GM19397 (cell line): Measurements from ENCODE around the gene NCKAP5.
"Not testable (repeated sequence)": the region's sequence is repeated elsewhere in the genome, so short reads cannot be mapped to it uniquely, and the experiment has no call there.

Experiments
- ATAC-seq: cut with Tn5 transposase; IDR thresholded peaks from one replicate; pipeline ENCODE4 v1.9.1; 2021; ENCODE audit warnings: mild to moderate bottlenecking, moderate library complexity; ENCODE audit not compliant: unreplicated experiment

The NCKAP5 gene

DNA sequence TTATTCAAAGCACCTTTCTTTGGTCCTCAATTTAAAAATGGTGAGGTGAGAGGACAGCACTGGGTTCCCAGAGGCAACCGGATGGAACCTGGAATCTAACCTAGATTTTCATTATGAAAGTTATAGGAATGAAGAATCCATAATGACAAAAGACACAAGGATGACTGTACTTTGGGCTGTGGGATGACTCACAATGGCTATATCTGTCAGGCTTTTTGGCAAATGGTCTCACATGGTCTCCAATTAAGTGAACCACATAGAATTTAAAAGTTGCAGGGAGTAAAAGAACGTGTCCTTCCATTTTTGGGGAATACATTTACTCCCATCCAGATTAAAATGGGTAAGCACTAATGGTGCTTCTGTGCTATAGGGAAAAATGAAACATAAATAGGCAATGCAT is 866.5 kb downstream of the NCKAP5 start:
- no peak for ATAC-seq

DNA sequence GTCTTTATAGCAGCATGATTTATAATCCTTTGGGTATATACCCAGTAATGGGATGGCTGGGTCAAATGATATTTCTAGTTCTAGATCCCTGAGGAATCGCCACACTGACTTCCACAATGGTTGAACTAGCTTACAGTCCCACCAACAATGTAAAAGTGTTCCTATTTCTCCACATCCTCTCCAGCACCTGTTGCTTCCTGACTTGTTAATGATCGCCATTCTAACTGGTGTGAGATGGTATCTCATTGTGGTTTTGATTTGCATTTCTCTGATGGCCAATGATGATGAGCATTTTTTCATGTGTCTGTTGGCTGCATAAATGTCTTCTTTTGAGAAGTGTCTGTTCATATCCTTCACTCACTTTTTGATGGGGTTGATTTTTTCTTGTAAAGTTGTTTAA is 868.5 kb downstream of the NCKAP5 start:
- ATAC-seq = not testable (repeated sequence)

DNA sequence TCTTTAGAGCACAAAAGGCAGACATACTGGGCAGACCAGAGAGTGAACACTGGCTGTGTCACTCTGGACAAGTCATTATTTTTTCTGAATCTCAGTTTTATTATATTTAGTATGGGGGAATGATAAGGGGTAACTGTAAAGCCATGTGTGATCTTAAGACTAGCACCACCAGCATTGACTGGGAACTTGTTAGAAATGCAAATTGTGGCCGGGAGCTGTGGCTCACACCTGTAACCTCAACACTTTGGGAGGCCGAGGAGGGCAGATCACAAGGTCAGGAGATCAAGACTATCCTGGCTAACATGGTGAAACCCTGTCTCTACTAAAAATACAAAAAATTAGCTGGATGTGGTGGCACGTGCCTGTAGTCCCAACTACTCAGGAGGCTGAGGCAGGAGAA is 869.9 kb downstream of the NCKAP5 start:
- not testable (repeated sequence) for ATAC-seq

DNA sequence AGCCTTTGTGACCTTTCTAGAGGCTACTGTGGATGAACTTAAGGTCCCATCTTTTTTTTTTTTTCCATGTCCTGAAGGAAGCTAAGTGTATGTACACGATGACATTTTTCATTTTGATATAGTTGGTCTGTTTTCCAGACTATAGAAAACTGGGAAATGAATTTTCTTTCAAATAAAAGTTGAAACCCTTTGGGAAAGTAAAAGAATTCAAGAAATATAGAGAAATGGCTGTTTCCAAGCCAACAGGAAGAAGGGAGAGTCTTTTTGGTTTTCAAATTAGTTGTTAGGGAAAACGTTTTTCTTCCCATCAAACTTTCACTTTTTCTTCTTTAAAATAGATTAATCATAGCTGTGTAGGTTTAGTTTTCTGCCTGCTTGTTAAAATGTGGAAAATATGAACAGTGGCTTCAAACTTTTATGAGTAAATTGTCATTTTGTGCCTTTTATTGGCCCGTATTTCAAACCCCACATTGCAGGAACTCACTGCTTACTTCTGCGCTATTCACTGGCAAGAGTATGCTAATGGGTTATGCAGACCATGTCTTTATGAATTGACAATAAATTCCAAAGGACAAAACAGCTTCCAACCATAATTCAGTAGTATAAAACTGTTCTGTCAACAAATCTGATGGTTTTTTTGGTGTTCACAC is 870.6 kb downstream of the NCKAP5 start:
- ATAC-seq = no peak

DNA sequence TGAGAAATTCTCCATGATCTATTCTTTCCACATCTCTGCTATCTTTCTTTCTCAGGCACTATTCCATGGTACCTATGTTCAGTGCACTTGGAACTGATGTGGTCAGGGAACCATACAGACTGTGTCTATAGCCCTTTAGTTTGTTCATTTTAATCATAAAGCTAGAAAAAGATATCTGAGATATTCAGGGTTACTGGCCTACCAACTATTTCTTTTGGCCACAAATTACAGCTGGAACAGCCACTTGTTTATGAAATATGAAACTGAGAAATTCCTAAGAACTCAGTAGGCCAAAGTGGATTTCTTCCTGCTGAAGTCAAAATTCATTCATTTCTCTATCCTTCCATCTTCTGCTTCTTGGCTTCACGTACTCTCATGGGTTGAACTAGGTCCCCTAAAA is 875.4 kb downstream of the NCKAP5 start:
- ATAC-seq = no peak

DNA sequence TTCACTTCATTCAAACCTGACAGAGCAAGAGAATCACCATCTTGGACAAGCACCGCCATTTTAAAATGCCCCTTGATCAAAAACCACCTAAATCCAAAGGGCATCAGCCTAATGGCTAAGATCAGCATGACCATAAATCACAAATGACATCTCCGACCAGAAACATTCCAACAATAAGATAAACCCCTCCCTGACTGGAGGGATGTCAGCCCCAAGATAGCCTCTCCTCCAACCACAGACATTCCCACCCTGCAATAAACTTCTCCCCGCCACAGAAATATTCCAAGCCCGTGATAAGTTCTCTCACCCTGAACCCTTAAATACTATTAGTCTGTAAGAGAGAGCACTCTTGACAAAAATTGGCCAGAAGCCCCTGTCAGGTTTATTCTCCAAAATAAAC is 876.7 kb downstream of the NCKAP5 start:
- ATAC-seq = no peak

DNA sequence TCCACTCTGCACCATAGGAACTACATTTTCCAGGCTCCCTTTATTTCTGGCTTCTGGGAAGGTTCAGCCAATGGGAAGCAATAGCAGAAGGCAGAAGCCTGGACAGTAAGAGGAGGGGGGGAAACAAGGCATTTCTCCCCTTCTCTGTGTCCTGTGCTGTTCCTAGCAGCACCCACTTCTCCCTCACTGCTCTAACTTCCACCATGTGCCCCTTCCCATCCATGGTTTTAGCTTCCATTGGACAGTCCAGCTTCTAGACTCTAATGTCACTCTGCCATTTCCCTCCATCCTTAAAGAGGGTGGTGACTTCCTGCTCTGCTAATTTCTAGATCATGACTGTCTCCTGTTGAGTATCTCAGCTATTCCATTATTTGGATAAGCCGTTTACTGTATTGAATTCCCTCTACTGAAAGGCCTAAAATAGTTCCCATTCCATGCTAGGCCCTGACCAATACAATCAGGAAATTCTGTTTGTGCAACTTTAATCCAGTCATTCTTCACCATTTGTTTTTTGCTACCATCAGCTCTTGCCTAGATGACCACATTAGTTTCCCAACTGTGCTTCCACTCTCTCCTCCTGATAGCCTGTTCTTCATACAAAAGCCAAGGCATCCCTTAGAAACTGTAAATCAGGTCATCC is 877.5 kb downstream of the NCKAP5 start:
- no peak for ATAC-seq

DNA sequence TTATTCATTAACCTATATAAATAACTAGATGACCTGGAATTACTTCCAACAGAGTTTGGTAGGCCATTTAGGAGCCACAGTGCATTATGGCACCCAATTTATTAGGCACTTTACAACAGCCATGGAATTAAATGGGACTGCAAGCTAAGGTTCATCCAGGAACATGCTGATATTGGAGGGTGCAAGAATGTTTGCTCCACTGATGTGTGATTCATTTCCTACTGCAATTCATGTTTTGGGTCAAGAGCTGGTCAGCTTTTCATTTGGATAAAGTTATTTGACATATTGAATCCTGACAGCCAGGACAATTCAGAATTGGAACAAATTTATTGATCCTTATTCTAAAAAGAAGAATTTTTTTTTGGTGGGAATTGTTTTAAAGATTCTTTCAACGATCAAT is 886.5 kb downstream of the NCKAP5 start:
- ATAC-seq = no peak

DNA sequence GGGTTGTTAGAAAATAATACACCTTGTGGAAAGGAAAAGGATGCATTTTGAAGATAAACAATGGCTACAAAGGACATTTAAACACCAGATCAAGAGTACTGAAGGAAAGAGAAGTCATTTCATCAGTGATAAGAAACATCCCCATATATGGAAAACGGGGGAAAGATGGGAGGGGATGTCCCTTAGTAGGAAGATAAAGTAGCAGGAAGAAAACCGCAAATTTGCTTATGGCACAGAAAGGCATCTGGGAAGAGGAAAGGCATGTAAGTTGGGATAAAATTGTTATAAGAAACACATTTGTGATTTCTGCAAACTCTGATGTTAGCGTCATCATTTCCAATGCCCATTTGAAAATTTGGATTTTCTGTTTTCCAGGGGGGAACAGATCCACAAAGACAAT is 887.7 kb downstream of the NCKAP5 start:
- no peak for ATAC-seq

DNA sequence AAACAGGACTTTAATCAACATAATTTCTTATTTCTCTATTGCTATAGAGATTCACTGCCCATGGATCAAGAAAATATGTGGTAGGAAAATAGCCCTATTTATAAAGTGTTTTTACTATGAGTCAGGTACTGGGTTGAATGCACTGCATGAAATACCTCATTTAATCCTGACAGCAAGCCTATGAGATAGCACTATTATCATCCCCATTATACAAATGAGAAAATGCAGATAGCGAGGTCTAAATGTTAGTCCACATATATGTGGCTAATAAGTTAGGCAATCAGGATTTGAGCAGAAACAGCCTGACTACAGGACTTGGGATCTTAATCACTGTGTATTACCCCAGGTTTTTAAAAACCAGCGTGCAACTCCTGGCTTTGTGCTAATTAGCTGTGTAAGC is 889.8 kb downstream of the NCKAP5 start:
- no peak for ATAC-seq

DNA sequence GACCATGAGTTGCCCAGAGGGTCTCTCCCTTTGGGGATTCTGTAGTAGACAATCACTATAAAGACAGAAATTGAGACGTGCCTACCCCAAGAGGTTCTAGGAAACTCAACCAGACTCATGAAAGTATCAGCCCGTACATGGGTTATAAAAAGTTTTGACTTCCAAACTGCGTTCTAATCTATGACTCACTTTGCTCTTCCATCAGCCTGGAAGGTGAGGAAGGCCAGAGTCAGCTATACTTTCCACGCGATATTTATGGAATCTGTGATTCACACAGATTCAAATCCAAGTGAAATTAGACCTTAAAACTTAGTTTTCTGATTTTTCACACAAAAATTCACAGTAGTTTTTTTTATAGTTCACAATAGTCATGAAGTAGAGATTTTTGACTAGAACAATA is 890.6 kb downstream of the NCKAP5 start:
- ATAC-seq = no peak

DNA sequence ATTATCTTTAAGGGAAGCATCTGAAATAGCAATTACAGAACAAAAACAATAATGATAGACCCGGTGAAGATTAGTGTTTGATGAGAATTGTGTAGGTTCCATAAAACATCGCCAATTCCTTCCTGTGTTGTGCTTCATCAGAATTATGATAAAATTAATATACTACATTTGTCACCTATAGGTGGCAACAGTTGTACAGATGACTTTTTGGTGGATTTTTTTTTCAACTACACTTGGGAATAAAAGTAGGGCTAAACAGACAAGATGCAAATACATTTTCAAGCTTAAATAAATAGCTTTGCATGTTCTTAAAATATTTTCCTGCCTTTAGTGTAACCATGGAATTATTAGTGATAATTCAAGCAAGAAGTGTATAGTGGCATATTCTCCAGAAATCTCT is 891.3 kb downstream of the NCKAP5 start:
- no peak for ATAC-seq

DNA sequence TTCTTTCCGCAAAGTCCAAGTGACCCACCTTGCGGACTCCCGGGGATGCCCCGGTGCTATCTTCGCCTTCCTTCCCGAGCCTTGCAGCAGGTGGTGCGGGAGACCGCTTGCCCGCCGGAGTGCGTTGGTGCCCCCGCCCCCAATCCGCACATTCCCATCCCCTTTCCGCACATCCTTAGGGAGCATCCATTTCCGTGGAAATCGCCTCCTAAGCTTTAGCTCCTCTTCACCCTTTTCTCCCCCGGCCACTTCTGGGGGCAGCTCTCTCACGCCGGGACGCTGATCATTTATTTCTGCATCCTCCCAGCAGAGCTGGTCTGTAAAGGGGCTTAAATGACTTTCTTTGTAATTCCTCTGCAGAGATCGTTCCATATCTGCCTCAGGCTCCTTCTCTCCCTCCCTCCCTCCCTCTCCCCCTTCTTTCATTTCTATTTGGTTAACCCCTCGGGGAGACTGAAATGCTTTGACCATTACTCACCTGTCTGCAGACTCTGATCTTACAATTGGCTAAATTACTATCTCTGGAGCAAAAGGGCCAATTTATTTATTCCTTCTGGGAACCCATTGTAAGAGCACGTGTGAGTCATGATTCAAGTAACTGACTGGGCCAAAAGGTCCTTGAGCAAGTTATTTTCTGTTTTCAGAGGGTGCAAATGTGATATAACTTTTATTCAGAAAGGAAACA is 897.0 kb downstream of the NCKAP5 start:
- no peak for ATAC-seq

DNA sequence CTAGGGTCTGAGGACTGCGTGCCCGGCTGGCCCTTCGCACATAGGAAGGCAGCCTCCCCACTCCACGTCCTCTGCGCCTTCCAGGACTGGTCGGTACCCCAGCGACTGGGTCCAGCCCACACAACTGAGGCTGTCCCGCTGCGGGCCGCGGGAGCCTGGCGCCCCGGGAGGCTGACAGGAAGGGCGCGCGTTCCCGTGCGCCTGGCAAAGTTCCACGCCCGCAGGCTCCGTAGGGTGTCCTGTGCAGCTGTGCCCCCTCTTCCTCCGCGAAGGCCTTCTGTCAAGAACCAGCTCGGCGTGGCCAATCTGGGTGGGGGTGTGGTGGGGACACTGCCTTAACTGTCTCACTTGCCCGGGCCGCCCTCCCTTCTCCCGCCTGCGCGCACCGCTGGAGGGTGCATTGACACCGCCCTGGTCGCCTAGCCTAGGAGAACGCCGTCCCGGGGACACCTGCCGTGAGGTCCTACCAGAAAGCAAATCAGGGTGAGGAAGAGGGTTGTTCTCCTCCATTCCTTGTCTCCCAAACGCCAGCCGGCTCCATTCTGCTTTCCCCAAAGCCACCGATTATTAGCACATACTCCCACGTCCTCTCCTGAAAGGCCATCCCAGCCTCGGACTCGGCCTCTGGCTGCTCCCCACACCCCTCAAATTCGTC is 897.6 kb downstream of the NCKAP5 start:
- ATAC-seq = no peak

DNA sequence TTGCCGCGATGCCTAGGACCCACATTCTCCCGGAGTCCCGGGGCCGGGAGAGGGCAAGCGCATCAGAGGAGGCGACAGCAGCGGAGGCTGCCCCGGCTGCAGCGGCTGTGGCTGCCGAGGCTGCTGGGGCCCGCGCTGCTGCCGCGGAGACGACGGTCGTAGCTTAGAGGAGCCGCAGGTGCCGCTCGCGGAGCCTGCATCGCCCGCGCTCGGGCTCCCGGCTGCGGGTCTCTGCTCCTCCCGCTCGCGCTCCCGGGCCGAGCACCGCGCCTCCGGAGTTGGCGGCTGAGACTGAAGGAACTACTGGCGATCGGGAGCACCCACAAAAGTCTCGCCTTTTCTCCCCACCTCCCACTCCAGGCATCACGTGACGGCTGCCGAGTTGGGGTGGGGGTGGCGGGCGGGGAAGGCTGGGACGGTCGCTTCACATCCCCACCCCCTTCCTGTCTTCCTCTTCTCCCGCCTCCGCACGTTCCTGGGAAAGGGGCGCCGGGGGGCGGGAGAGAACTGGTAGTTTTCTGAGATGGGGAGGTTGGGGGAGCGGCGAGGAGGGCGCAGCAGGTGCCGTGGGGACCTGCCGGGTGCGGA is 898.3 kb downstream of the NCKAP5 start, which contains the start of gene LYPD1:
TSS of gene LYPD1 (minus strand) at position 298 of the 588 bp plus-strand sequence. CDS start at position 25, 273 bp downstream.
- no peak for ATAC-seq

DNA sequence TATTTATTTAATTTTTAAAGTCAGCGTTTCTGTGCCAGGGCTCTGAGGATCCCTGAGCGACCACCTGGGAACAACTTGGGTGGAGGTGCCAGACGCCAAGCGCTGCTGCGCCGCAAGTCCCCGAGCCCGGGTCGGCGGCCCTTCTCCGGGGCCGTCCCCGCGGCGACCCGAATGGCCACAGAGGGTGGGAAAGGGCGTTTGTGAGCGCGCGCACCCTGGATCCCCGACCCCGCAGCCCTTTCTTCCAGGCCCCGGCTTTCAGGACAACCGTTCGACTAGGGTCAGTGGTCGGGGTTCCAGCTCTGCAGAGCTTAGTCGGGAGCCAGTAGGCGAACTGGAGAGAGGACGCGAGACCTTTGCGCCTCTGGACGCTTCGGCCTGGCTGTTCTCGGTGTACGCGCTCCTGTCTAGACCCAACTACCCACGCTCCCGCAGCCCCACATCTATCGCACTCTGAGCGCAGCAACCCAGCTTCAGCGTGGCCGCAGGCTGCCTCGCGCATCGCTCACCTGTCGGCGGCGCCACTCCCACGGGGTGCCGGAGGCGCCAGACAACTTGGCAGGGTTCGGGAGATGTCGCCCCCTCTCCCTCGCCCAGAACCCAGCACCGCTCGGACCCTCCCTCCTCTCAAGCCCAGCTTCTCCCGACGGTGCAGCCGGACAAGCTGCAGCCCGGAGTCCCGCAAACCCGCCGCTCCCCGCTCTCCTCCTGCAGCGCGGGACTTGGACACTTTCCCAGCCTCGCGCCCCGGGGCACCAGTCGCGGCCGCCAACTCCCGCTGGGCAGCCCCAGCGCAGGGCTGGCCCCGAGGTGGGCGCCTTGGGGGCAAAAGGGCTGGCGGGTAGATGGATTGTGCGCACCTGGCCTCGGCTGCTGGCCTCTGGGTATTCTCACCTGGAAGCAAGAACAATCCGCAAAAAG is 899.0 kb downstream of the NCKAP5 start:
- no peak for ATAC-seq

DNA sequence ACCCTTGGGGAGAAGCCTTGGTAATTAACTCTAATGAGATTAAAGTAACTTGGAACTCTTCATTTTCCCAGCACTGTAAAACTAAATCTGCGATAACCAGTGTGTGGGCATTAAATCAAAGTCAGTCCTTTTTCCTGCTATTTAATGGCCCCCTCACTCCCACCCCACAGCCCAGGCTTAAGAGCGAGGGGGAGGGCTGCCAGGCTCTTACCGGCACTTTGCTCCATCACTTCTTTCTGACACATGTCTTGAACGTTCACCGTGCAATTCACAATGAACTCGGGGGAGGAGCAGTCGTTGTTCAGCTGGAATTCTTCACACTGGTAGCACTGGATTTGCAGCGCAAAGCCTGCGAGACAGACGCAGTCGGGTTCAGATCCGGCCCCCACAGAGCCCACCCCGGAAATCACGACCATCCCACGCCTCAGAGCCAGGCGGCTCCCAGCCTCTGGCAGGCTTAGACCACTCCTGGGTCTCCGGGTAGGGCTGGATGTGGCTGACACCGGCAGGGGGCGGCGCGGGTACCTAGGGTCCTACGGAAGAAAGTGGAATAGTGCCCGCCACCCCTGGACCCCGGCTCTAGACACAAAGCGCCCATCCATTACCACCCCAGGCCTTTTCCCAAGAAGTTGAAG is 900.0 kb downstream of the NCKAP5 start:
- no peak for ATAC-seq

DNA sequence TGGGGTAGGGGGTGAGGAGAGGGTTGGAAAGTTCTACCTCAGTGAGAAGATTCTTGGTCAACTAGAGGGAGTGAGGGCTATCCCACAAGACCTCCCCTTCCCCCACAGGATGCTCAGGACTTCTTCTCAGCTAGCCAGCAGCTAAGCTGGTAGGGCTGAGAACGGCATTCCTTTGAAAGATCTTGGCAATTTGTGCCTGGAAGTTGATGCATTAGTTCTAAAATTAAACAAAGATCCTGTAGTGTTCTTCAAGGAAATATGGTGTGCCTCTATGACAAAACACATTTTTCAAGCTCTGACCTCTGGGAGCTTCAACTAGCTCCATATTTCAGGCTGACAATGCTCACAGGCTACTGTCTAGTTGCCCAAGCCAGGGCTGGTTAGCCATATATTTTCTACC is 900.6 kb downstream of the NCKAP5 start:
- ATAC-seq = no peak

DNA sequence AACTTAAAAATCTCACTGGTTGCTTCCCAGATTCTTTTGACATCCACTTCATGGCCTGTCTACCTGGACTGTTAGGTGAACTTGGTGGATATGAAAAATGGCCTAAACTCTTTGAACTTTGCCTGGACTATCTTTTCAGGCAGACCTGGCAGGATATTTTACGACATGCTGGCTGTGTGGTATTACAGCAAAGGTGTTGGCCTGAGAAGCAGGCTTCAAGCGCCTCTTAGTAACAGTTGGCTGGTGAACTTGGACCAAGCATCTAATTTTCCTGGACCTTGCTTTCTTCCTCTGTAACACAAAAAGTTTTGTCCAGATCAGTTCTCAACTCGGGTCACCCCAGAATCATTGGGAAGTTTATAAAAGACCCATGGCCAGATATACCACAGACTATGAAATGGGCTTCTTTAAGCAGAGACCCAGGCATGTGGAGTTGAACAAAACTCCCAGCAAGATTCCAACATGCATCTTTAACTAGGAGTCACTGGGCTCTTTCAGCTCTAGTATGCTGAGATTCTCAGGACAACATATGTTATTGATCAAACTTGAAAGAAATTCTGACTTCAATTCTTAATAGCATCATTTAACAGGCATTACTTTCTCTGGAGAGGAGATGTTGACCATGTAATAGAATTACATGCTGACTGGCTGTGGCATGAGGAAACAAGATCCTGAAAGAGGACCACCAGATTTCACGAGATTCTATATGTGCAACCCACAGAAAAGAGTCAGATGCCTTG is 902.7 kb downstream of the NCKAP5 start:
- no peak for ATAC-seq
